PFSK-1 (cell line): ENCODE measurements around the gene NEDD4L.

Experiments
- POLR2AphosphoS5 ChIP-seq: IDR thresholded peaks from 2 replicates; pipeline ENCODE4 v1.6.1; 2012; ENCODE audit warnings: low read depth, mild to moderate bottlenecking, control low read depth, low read length, moderate library complexity
- TF ChIP-seq, protein P1 (sequence below), 2 experiments: IDR thresholded peaks; 2 replicates each; pipeline versions ENCODE4 v1.6.1 to v1.8.0; 2011 to 2012; ENCODE audit warnings: low read depth in 2 of 2, low read length in 2 of 2, control low read depth in 1 of 2, inconsistent platforms in 1 of 2, mild to moderate bottlenecking in 1 of 2, moderate library complexity in 1 of 2; ENCODE audit not compliant: insufficient read depth in 1 of 2

- TF ChIP-seq, protein P1, sequence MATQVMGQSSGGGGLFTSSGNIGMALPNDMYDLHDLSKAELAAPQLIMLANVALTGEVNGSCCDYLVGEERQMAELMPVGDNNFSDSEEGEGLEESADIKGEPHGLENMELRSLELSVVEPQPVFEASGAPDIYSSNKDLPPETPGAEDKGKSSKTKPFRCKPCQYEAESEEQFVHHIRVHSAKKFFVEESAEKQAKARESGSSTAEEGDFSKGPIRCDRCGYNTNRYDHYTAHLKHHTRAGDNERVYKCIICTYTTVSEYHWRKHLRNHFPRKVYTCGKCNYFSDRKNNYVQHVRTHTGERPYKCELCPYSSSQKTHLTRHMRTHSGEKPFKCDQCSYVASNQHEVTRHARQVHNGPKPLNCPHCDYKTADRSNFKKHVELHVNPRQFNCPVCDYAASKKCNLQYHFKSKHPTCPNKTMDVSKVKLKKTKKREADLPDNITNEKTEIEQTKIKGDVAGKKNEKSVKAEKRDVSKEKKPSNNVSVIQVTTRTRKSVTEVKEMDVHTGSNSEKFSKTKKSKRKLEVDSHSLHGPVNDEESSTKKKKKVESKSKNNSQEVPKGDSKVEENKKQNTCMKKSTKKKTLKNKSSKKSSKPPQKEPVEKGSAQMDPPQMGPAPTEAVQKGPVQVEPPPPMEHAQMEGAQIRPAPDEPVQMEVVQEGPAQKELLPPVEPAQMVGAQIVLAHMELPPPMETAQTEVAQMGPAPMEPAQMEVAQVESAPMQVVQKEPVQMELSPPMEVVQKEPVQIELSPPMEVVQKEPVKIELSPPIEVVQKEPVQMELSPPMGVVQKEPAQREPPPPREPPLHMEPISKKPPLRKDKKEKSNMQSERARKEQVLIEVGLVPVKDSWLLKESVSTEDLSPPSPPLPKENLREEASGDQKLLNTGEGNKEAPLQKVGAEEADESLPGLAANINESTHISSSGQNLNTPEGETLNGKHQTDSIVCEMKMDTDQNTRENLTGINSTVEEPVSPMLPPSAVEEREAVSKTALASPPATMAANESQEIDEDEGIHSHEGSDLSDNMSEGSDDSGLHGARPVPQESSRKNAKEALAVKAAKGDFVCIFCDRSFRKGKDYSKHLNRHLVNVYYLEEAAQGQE (IDR thresholded peaks at IDR 0.05; ENCODE audit: insufficient read depth in 1 of 2, low read depth in 2 of 2, low read length in 2 of 2) = no peak
- no peak for TF ChIP-seq POLR2AphosphoS5
These were observed 209.8 kb downstream of the NEDD4L start for GRCh38 chr18:58253871-58254270.
